PFSK-1 (cell line): Measurements from ENCODE around the gene PXMP2.

ENCODE experiments used
- FOXP2 ChIP-seq: optimal IDR thresholded peaks from 2 replicates; pipeline ENCODE3; 2011; ENCODE audit warnings: borderline replicate concordance, control low read depth, inconsistent platforms; ENCODE audit not compliant: insufficient read depth; ENCODE audit errors: extremely low read length, extremely low read depth
- POLR2AphosphoS5 ChIP-seq: IDR thresholded peaks from 2 replicates; pipeline ENCODE4 v1.6.1; 2012; ENCODE audit warnings: low read depth, mild to moderate bottlenecking, control low read depth, low read length, moderate library complexity
- REST ChIP-seq, 2 experiments: IDR thresholded peaks; 2 replicates each; pipeline versions ENCODE4 v1.6.1 to v1.8.0; 2011 to 2012; ENCODE audit warnings: low read depth in 2 of 2, low read length in 2 of 2, control low read depth in 1 of 2, inconsistent platforms in 1 of 2, mild to moderate bottlenecking in 1 of 2, moderate library complexity in 1 of 2; ENCODE audit not compliant: insufficient read depth in 1 of 2
- SIN3A ChIP-seq: IDR thresholded peaks from 2 replicates; pipeline ENCODE4 v1.6.1; 2012; ENCODE audit warnings: mild to moderate bottlenecking, low read length, moderate library complexity, borderline replicate concordance; ENCODE audit not compliant: insufficient read depth
- TAF1 ChIP-seq: IDR thresholded peaks from 2 replicates; pipeline ENCODE4 v1.6.1; 2012; ENCODE audit warnings: low read length, control low read depth, borderline replicate concordance; ENCODE audit not compliant: insufficient read depth

The PXMP2 gene

DNA sequence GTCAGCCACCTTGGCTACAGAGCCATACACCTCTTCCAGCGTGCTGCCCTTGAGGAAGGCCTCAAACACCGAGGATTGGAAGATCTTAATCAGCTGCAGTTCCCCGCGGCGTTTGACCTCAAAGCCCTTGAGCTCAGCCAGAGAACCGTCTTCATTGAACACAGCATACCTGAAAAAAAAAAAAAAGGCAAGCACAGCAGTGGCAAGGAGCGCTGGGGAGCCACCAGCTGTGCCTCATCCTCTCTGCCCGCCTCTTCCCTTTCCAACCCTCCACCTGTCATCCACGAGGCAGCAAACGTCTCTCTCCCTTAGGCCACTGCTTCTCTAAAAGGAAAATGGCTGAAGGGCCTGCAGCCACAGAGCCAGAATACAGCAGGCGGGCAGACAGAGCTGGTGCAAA is 26.4 kb upstream of the PXMP2 start:
- TF ChIP-seq REST (IDR thresholded peaks at IDR 0.05; ENCODE audit: insufficient read depth in 1 of 2, low read depth in 2 of 2, low read length in 2 of 2) (no peak), SIN3A (no peak), POLR2AphosphoS5 (no peak), TAF1 (no peak), FOXP2 (no peak)

GRCh38 chr12:132661972-132662371 is 25.4 kb upstream of the PXMP2 start:
- TF ChIP-seq TAF1 (no peak), SIN3A (no peak), REST (IDR thresholded peaks at IDR 0.05; ENCODE audit: insufficient read depth in 1 of 2, low read depth in 2 of 2, low read length in 2 of 2) (no peak), FOXP2 (no peak), POLR2AphosphoS5 (no peak)

- TF ChIP-seq SIN3A (no peak), POLR2AphosphoS5 (no peak)
These were observed 24.3 kb upstream of the PXMP2 start for GRCh38 chr12:132662901-132663755.

GRCh38 chr12:132664206-132665148 is 22.9 kb upstream of the PXMP2 start:
- no peak for TF ChIP-seq REST (IDR thresholded peaks at IDR 0.05; ENCODE audit: insufficient read depth in 1 of 2, low read depth in 2 of 2, low read length in 2 of 2)
- TF ChIP-seq FOXP2, result no peak
- no peak for TF ChIP-seq TAF1
- no peak for TF ChIP-seq SIN3A
- TF ChIP-seq POLR2AphosphoS5, result no peak; the same call in none of the 2 replicates

GRCh38 chr12:132665149-132665491 is 22.3 kb upstream of the PXMP2 start:
- TF ChIP-seq SIN3A (no peak), FOXP2 (no peak), REST (IDR thresholded peaks at IDR 0.05; ENCODE audit: insufficient read depth in 1 of 2, low read depth in 2 of 2, low read length in 2 of 2) (no peak), POLR2AphosphoS5 (no peak; the same call in 1 of the 2 replicates), TAF1 (no peak)
